ENCODE data around the gene TIMP2.

- TF ChIP-seq, protein P1, sequence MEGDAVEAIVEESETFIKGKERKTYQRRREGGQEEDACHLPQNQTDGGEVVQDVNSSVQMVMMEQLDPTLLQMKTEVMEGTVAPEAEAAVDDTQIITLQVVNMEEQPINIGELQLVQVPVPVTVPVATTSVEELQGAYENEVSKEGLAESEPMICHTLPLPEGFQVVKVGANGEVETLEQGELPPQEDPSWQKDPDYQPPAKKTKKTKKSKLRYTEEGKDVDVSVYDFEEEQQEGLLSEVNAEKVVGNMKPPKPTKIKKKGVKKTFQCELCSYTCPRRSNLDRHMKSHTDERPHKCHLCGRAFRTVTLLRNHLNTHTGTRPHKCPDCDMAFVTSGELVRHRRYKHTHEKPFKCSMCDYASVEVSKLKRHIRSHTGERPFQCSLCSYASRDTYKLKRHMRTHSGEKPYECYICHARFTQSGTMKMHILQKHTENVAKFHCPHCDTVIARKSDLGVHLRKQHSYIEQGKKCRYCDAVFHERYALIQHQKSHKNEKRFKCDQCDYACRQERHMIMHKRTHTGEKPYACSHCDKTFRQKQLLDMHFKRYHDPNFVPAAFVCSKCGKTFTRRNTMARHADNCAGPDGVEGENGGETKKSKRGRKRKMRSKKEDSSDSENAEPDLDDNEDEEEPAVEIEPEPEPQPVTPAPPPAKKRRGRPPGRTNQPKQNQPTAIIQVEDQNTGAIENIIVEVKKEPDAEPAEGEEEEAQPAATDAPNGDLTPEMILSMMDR (conservative IDR thresholded peaks at IDR 0.05 in 1 of 2, IDR thresholded peaks at IDR 0.05 in 1 of 2; ENCODE audit: extremely low read depth in 1 of 2, insufficient read depth in 1 of 2, low read depth in 1 of 2, low read length in 2 of 2): no peak
- no peak for TF ChIP-seq EZH2 (IDR thresholded peaks at IDR 0.05; ENCODE audit: borderline replicate concordance, low read length)
These were observed 31.9 kb upstream of the TIMP2 start for GRCh38 chr17:78957128-78957527.
